Effector memory CD4-positive, alpha-beta T cell (primary cell): ENCODE results near the gene CCDC127.

Experiments
- DNase-seq, 3 donors: peaks; one replicate each; pipeline ENCODE4 v3.0.0-alpha.2; 2020
- H3K27ac ChIP-seq: 2 replicates; pipeline ENCODE4 v1.7.0; 2013; ENCODE audit warnings: mild to moderate bottlenecking, low read length, moderate library complexity; ENCODE audit not compliant: insufficient read depth, poor library complexity, severe bottlenecking
- H3K27me3 ChIP-seq: replicated peaks from 2 replicates; pipeline ENCODE4 v1.7.0; 2013; ENCODE audit warnings: mild to moderate bottlenecking, low read length; ENCODE audit not compliant: insufficient read depth, control insufficient read depth, poor library complexity, severe bottlenecking
- H3K36me3 ChIP-seq: 2 replicates; pipeline ENCODE4 v1.7.0; 2013; ENCODE audit warnings: mild to moderate bottlenecking, low read length, moderate library complexity; ENCODE audit not compliant: control insufficient read depth, insufficient read depth
- H3K4me1 ChIP-seq: 2 replicates; pipeline ENCODE4 v1.7.0; 2013; ENCODE audit warnings: low read length, mild to moderate bottlenecking; ENCODE audit not compliant: control insufficient read depth, insufficient read depth, poor library complexity, severe bottlenecking
- H3K4me3 ChIP-seq: 2 replicates; pipeline ENCODE4 v1.7.0; 2013; ENCODE audit warnings: low read length, low read depth, mild to moderate bottlenecking; ENCODE audit not compliant: insufficient read depth, poor library complexity, severe bottlenecking
- H3K9me3 ChIP-seq: 2 replicates; pipeline ENCODE4 v1.7.0; 2013; ENCODE audit warnings: mild to moderate bottlenecking, low read length, moderate library complexity; ENCODE audit not compliant: control insufficient read depth

The CCDC127 gene

DNA sequence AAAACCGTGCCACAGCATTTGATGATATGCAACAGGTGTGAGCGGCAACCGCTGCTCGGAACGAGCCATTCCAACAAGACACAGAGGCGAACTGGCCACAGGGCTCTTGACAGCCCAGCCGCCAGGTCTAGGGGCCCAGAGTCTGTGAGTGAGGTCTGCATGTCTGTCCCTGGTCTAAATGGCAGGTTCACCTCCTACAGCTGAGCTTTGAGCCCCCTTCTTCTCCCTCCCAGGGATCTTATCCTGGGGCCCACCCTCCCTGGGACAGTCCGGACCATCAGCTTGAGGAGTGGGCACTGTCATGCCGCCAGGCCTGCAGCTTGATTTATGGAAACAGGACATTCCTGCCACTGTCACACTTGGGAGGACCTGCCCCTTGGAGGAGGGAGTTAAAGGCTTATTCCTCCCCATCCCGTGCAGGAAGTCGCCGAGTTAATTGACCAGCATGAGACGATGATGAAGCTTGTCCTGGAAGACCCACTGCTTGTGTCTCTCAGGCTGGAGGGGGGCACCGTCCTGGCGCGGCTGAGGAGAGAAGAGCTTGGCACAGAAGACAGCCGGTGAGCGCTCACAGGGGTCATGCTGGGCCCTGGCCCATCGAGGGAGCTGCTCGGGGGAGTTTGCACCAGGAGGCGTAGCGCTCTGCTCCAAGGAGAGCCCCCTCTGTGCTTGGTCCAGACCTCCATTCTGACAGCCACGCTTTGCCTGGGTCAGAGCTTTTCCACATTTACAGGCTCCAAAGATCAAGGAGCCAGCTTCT is 62.1 kb downstream of the CCDC127 start:
- Histone ChIP-seq H3K36me3 (no peaks in the 10 kb centered on the region), H3K4me3 (no peak overlapping the region), H3K9me3 (no peaks in the 10 kb centered on the region), H3K27ac (no peak overlapping the region), H3K4me1 (no peaks in the 10 kb centered on the region), H3K27me3 (no peaks in the 10 kb centered on the region)
- DNase-seq = no peak

DNA sequence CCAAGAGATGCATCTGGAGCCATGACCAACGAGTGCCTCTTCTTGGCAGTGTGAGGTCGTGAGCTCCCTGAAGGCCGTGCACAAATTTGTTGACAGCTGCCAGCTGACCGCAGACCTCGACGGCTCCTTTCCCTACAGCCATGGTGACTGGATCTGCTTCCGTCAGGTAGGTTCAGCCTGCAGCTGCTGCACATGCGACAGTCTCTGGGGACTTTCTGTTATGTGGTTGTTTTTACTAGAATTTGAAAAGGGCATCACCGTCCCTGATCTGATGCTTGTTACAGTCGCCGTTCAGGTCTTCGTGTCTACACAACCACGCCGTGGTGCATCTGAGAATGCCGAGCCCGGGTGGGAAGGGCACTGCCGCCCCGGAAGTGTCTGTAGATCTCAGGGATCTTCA is 63.1 kb downstream of the CCDC127 start:
- Histone ChIP-seq H3K27ac (no peak overlapping the region), H3K9me3 (no peaks in the 10 kb centered on the region), H3K4me3 (no peak overlapping the region), H3K27me3 (no peaks in the 10 kb centered on the region), H3K4me1 (no peaks in the 10 kb centered on the region), H3K36me3 (no peaks in the 10 kb centered on the region)
- DNase-seq = no peak

DNA sequence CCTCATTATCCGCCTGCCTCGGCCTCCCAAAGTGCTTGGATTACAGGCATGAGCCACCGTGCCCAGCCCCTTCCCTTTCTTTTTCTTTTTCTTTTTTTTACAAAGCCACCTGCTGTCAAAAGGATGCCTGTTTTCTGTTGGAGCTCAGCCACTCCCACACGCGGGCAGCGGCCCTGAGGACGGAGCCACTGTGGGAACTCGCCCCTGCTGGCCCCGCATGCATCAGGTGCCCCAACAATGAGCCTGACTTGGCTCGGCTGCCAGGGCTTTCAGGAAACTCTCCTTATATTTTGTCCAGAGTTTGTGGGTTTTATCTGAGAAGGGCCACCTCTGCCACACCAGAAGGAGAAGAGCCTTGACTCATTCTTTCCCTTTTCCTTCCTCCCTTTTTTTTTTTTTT is 63.7 kb downstream of the CCDC127 start:
- H3K9me3 ChIP-seq = no peaks in the 10 kb centered on the region
- no peaks in the 10 kb centered on the region for H3K27me3 ChIP-seq
- H3K27ac ChIP-seq = no peak overlapping the region
- H3K4me1 ChIP-seq = no peaks in the 10 kb centered on the region
- no peak for DNase-seq
- H3K36me3 ChIP-seq = no peaks in the 10 kb centered on the region
- H3K4me3 ChIP-seq = no peak overlapping the region

- Histone ChIP-seq H3K4me1 (no peaks in the 10 kb centered on the region), H3K9me3 (no peaks in the 10 kb centered on the region), H3K4me3 (no peak overlapping the region), H3K27me3 (no peaks in the 10 kb centered on the region), H3K36me3 (no peaks in the 10 kb centered on the region), H3K27ac (no peak overlapping the region)
- no peak for DNase-seq
These were observed 64.7 kb downstream of the CCDC127 start for GRCh38 chr5:153256-153655.

DNA sequence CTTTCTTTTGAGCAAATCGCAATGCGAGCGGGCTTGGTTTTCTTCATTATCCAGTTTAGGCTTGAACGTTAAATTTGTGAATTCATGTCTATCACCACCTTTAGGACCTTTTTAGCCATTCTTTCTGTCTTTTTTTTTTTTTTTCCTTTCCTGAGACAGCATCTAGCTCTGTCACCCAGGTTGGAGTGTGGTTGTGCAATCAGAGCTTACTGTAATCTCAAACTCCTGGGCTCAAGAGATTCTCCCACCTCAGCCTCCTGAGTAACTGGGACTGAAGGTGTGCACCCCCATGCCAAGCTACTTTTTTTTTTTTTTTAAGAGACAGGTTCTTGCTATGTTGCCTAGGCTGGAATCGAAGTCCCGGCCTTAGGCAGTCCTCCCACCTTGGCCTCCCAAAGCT is 65.9 kb downstream of the CCDC127 start:
- Histone ChIP-seq H3K27ac (no peak overlapping the region), H3K4me1 (no peaks in the 10 kb centered on the region), H3K4me3 (no peak overlapping the region), H3K27me3 (no peaks in the 10 kb centered on the region), H3K9me3 (no peaks in the 10 kb centered on the region), H3K36me3 (no peaks in the 10 kb centered on the region)
- no peak for DNase-seq

DNA sequence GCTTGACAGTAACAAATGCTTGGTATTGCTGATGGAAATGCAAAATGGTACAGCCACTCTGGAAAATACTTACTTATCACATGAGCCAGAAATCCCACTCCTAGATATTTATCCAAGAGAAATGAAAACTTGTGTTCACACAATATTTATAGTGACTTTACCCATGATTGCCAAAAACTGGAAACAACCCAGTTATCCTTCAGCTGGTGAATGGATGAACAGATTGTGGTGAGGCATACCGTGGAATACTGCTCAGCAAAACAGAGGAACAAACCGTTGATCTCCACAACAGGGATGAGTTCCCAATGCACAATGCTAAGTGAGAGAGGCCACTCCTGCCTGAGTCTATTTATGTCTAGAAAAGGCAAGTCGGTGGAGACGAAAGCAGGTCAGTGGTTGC is 67.2 kb downstream of the CCDC127 start:
- H3K4me3 ChIP-seq = no peak overlapping the region
- H3K27ac ChIP-seq = no peak overlapping the region
- no peaks in the 10 kb centered on the region for H3K4me1 ChIP-seq
- DNase-seq = no peak
- H3K36me3 ChIP-seq = no peaks in the 10 kb centered on the region
- no peaks in the 10 kb centered on the region for H3K27me3 ChIP-seq
- peaks cover 4% of the 10 kb centered on the region for H3K9me3 ChIP-seq

DNA sequence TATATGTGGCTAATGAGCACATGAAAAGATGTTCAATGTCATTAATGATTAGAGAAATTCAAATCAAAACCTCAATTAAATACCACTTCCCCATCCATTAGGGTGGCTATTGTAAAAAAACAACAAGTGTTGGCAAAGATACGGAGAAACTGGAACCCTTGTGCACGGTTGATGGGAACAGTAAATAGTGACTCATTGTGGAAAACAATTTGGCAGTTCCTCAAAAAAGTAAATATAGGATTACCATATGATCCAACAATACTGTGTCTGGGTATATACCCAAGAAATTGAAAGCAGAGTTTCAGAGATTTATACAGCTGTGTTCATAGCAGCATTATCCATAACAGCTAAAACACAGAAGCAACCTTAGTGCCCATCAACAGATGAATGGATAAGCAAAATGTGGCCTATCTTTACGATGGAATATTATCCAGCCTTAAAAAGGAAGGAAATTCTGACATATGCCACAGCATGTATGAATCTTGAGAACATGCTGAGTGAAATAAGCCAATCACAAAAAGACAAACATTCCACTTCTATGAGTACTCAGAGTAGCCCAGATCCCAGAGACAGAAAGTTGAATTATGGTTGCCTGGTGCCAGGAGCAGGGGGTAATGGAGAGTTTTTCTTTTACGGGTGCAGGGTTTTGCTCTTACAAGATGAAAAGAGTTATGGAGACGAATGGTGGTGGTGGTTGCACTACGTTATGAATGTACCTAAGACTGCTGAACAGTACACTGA is 68.0 kb downstream of the CCDC127 start:
- H3K4me3 ChIP-seq = no peak overlapping the region
- H3K36me3 ChIP-seq = no peaks in the 10 kb centered on the region
- no peaks in the 10 kb centered on the region for H3K27me3 ChIP-seq
- peaks cover 4% of the 10 kb centered on the region for H3K9me3 ChIP-seq
- no peaks in the 10 kb centered on the region for H3K4me1 ChIP-seq
- no peak for DNase-seq
- no peak overlapping the region for H3K27ac ChIP-seq

- H3K4me1 ChIP-seq = no peaks in the 10 kb centered on the region
- H3K4me3 ChIP-seq = no peak overlapping the region
- no peaks in the 10 kb centered on the region for H3K27me3 ChIP-seq
- no peak overlapping the region for H3K27ac ChIP-seq
- H3K36me3 ChIP-seq = no peaks in the 10 kb centered on the region
- H3K9me3 ChIP-seq = peaks cover 4% of the 10 kb centered on the region
- no peak for DNase-seq
These were observed 70.2 kb downstream of the CCDC127 start for GRCh38 chr5:147751-148150.
